Adipose tissue (tissue), 3 donors: ENCODE results near the gene COPG2. TPM values are rescaled to one million over a fixed set of nuclear protein-coding genes. Genes with fewer than 3 reads are reported as not detected.
"Not testable (repeated sequence)": the region's sequence is repeated elsewhere in the genome, so short reads cannot be mapped to it uniquely, and the experiment has no call there.

ENCODE experiments used
- H3K27ac ChIP-seq: one replicate; pipeline ENCODE4 v1.5.1; 2013; ENCODE audit warnings: low read depth, low read length
- WGBS, 3 donors: extraction: QIAGEN DNeasy Blood & Tissue Kit; methylation state at CpG; one replicate each; pipeline ENCODE4 v1.1.7; 2013; 5-methylcytosine and 5-hydroxymethylcytosine counted together
- polyA plus RNA-seq, 3 donors: library from polyadenylated mRNA; stranded (reverse); fragments of 200-250 nt; gene quantifications; one replicate each; pipeline ENCODE4 v1.2.3, GENCODE V29; 2013
- donor health status: healthy with polysubstance abuse.
- donor health status: Bipolar disorder and iron deficiency.
- donor health status: healthy.

The COPG2 gene
- polyA plus RNA-seq, 3 donors, result 6.5 to 12.3 (median 8.9) TPM

- WGBS, 3 donors, result 61 to 66% (median 65%) methylated on average over 4 of the region's 4 CpGs
- no peak overlapping the region for H3K27ac ChIP-seq
These were observed 13.3 kb downstream of the COPG2 start for GRCh38 chr7:130655286-130655685.

DNA sequence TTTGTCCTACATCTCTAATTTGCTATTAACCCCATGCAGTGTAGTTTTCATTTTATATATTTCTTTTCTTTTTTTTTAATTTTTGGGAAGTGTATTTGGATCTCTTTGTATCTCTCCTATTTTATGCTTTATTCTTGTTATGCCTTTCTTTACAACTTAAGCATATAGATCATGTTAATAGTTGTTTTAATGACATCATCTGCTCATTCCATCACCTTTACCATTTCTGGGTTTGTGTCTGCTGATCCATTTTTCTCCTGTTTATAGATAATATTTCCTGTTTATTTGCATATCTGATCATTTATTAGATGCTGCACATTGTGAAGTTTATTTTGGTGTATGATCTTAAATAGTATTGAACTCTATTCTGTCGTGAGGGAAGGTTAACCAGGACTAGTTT lies 13.7 kb downstream of the COPG2 start:
- WGBS, 3 donors, result 78 to 89% (median 88%) methylated on average over 1 of the region's 1 CpG
- no peak overlapping the region for H3K27ac ChIP-seq

GRCh38 chr7:130650611-130651120 lies 17.9 kb downstream of the COPG2 start:
- H3K27ac ChIP-seq, result no peak overlapping the region
- 74 to 91% (median 82%) methylated on average over 1 of the region's 1 CpG for WGBS, 3 donors

DNA sequence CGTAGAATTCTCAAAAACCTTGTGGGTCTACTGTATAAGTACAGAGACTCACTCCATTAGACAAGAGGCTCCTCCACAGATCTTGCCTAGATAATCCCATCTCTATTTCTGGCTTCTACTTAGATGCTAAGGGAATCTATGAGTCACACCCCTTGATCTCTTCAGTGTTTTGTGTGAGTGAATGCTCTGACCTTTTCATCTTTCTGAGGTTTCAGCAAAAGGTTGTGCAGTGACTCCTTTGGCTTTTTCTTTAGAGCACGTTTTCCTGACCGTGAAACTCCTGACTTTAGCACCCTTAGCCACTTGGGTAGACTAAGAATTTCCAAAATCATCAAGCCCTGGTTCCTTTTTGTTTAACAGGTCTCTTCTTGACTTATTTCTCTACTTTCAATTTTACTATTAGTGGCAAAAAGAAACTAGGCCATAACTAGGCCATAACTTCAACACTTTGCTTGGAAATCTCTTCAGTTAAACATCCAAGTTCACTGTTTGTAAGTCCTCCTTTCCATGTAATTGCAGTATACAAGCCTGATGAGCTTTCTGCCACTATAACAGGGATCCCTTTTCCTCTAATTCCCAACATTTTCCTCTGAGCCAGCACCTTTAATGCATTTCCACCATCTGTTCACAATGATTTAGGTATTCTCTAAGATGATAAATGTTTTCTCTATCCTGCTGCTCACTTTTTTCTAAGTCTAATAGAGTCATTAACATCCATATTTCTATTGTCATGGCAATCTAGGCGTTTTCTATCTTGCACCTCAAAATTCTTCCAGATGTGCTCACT lies 19.4 kb downstream of the COPG2 start:
- 91 to 95% (median 92%) methylated on average over 4 of the region's 4 CpGs for WGBS, 3 donors
- no peak overlapping the region for H3K27ac ChIP-seq

- 83 to 97% (median 89%) methylated on average over 5 of the region's 5 CpGs for WGBS, 3 donors
- H3K27ac ChIP-seq, result no peak overlapping the region
These were observed 20.0 kb downstream of the COPG2 start for GRCh38 chr7:130648580-130648979.

- WGBS, 3 donors, result 87 to 97% (median 94%) methylated on average over 4 of the region's 4 CpGs
- H3K27ac ChIP-seq, result no peak overlapping the region
These were observed 26.2 kb downstream of the COPG2 start for GRCh38 chr7:130642383-130642782.

- 84 to 96% (median 88%) methylated on average over 3 of the region's 3 CpGs for WGBS, 3 donors
These were observed 27.1 kb downstream of the COPG2 start for GRCh38 chr7:130641497-130641896.

GRCh38 chr7:130641040-130641439 lies 27.5 kb downstream of the COPG2 start:
- WGBS, 3 donors, result 92 to 100% (median 96%) methylated on average over 1 of the region's 1 CpG
- no peak overlapping the region for H3K27ac ChIP-seq

More at GRCh38 chr7:130641497-130641896, 27.1 kb downstream of the COPG2 start:
- H3K27ac ChIP-seq, result no peak overlapping the region

- H3K27ac ChIP-seq, result no peak overlapping the region
- WGBS, 3 donors, result 95 to 100% (median 97%) methylated on average over 1 of the region's 1 CpG
These were observed 29.2 kb downstream of the COPG2 start for GRCh38 chr7:130639388-130639787.

GRCh38 chr7:130632111-130632510 lies 36.4 kb downstream of the COPG2 start:
- no peak overlapping the region for H3K27ac ChIP-seq

- no peak overlapping the region for H3K27ac ChIP-seq
- 94 to 100% (median 100%) methylated on average over 1 of the region's 1 CpG for WGBS, 3 donors
These were observed 39.6 kb downstream of the COPG2 start for GRCh38 chr7:130628901-130629300.

DNA sequence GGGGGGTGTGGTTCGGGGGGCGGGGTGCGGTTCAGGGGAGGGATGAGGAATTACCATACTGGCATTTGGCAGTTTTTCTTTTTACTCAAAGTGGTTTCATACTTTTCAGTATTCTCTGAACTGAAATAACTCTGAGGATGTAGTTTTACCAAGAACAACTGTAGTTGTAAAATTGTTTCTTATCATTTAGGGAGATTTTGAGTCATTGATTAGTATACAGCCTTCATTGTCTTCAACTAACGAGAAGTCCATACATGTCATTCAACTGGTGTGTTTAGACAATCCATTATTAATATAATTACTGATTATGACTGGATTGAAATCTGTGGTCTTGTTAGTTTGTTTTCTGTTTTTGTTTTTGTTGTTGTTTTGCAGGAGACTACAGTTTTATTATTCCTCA lies 40.8 kb downstream of the COPG2 start:
- H3K27ac ChIP-seq, result no peak overlapping the region
- 94 to 98% (median 95%) methylated on average over 4 of the region's 4 CpGs for WGBS, 3 donors

- H3K27ac ChIP-seq, result no peak overlapping the region
- WGBS, 3 donors, result 94 to 96% (median 96%) methylated on average over 2 of the region's 2 CpGs
These were observed 45.7 kb downstream of the COPG2 start for GRCh38 chr7:130622866-130623265.

GRCh38 chr7:130615583-130615982 lies 53.0 kb downstream of the COPG2 start:
- 91 to 94% (median 92%) methylated on average over 2 of the region's 2 CpGs for WGBS, 3 donors
- H3K27ac ChIP-seq, result no peak overlapping the region

DNA sequence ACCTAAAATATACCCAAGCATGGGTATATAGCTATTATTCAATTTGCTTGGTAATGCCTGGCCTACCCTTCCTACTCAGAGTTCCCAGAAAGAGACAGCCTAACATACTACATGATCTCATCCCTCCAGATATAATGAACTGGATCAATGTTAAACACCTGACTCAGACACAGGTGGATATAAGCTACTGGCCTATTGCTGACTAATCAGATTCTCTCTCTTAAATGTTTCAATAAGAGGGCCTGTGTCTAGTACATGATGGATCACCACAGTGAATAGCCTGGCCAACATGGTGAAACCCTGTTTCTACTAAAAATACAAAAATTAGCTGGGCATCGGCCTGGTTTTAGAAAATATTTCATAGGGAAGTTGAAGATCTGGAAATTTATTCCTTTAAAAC lies 54.1 kb downstream of the COPG2 start:
- no peak overlapping the region for H3K27ac ChIP-seq
- 96 to 100% (median 97%) methylated on average over 1 of the region's 1 CpG for WGBS, 3 donors

GRCh38 chr7:130611218-130611617 lies 57.3 kb downstream of the COPG2 start:
- WGBS, 3 donors, result 82 to 89% (median 84%) methylated on average over 4 of the region's 4 CpGs
- H3K27ac ChIP-seq, result no peak overlapping the region

- not testable (repeated sequence) for H3K27ac ChIP-seq
- WGBS, 3 donors, result 98 to 100% (median 100%) methylated on average over 2 of the region's 2 CpGs
These were observed 61.5 kb downstream of the COPG2 start for GRCh38 chr7:130607066-130607465.

DNA sequence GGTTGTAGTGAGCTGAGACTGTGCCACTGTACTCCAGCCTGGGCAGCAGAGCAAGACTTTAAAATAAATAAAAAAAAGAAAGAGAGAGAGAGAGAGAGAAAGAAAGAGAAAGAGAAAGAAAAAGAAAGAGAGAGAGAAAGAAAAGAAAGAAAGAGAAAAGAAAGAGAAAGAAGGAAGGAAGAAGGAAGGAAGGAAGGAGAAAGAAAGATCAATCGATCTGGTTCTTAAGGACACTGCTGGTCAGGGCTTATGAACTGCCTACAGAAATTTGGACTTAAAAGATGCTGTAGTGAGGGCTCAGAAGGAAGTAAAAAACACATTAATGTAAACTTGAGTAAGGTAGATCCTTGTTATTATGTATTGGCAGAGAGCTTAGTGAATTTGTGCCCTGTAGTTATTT lies 62.4 kb downstream of the COPG2 start:
- no peak overlapping the region for H3K27ac ChIP-seq
- 88 to 94% (median 92%) methylated on average over 1 of the region's 1 CpG for WGBS, 3 donors

GRCh38 chr7:130598056-130598455 lies 70.5 kb downstream of the COPG2 start:
- H3K27ac ChIP-seq, result no peak overlapping the region
- 97 to 100% (median 100%) methylated on average over 3 of the region's 3 CpGs for WGBS, 3 donors

DNA sequence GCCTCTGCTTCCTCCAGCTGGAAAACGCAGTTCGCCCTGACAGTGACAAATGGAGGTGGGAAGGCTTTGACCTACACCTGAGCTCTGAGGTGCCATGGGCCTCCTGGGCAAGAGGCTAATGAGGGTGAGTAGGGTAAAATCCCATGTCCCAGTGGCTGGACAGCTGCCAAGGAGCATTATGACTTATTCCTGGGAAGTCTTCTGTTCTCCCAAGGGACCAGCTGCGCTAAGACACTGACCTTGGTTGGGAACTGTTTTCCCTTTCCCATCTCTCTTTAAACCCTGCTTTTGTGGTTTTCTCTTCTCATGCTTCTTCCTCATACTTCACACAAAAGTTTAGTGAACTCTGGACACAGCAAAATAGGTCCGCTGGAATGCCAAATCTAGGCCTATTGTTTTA lies 72.6 kb downstream of the COPG2 start:
- WGBS, 3 donors, result 85 to 97% (median 86%) methylated on average over 4 of the region's 4 CpGs
- no peak overlapping the region for H3K27ac ChIP-seq
